Chondrocyte (in vitro differentiated cells): ENCODE data around the gene VIM. TPM values are rescaled to one million over a fixed set of nuclear protein-coding genes. Genes with fewer than 3 reads are reported as not detected.

ENCODE experiments used
- DNase-seq: peaks from one replicate; pipeline ENCODE4 v3.0.0; 2021; ENCODE audit warnings: mixed read lengths, low spot score
- H3K27ac Mint-ChIP-seq: one replicate; pipeline ENCODE4 v1.8.0; 2021; ENCODE audit warnings: mild to moderate bottlenecking, moderate library complexity, mixed read lengths; ENCODE audit not compliant: unreplicated experiment
- H3K27me3 Mint-ChIP-seq: 2 replicates; pipeline ENCODE4 v1.8.0; 2021; ENCODE audit warnings: low read depth, mixed read lengths
- H3K36me3 Mint-ChIP-seq: 2 replicates; pipeline ENCODE4 v1.8.0; 2021; ENCODE audit warnings: low read depth, mixed read lengths
- H3K4me1 Mint-ChIP-seq: 2 replicates; pipeline ENCODE4 v1.8.0; 2021; ENCODE audit warnings: low read depth, mild to moderate bottlenecking, mixed read lengths
- H3K4me3 Mint-ChIP-seq: one replicate; pipeline ENCODE4 v1.8.0; 2021; ENCODE audit warnings: mild to moderate bottlenecking, moderate library complexity, mixed read lengths; ENCODE audit not compliant: unreplicated experiment
- H3K9me3 Mint-ChIP-seq: 2 replicates; pipeline ENCODE4 v1.8.0; 2021; ENCODE audit warnings: low read depth, mixed read lengths
- total RNA-seq: library from RNA; stranded (reverse); gene quantifications from 3 replicates; pipeline ENCODE4 v1.2.1, GENCODE V29; 2021
- TF ChIP-seq, protein P1 (sequence below): fragments of 200-600 bp; sonication (generic); IDR thresholded peaks from 2 replicates; pipeline ENCODE4 v1.5.0; 2021; ENCODE audit warnings: antibody characterized with exemption, mild to moderate bottlenecking, moderate library complexity

VIM gene
- total RNA-seq, 1 donor from 2014 or later = 4,580 TPM

DNA sequence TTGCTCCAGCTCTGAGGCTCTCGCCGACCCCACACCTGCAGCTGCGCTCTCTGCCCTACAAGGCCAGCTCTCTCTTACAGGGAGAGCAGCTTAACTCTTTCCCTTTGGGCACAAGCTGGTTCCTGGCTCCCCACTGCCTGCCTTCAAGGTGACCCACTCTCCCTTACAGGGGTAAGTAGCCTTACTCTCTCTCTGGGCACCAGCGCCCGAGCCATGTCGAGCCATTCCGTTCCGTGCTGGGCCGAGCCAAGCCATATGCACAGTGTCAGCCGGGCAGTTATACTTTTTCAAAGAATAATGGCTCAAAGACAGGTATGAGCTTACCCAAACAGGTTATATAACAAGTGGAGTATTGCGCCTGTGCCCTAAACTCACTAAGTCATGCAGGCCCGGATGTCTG, 44.6 kb downstream of the VIM start:
- peaks cover 4% of the 10 kb centered on the region for H3K4me1 Mint-ChIP-seq
- DNase-seq = no peak
- no peaks in the 10 kb centered on the region for H3K27me3 Mint-ChIP-seq
- TF ChIP-seq, protein P1, sequence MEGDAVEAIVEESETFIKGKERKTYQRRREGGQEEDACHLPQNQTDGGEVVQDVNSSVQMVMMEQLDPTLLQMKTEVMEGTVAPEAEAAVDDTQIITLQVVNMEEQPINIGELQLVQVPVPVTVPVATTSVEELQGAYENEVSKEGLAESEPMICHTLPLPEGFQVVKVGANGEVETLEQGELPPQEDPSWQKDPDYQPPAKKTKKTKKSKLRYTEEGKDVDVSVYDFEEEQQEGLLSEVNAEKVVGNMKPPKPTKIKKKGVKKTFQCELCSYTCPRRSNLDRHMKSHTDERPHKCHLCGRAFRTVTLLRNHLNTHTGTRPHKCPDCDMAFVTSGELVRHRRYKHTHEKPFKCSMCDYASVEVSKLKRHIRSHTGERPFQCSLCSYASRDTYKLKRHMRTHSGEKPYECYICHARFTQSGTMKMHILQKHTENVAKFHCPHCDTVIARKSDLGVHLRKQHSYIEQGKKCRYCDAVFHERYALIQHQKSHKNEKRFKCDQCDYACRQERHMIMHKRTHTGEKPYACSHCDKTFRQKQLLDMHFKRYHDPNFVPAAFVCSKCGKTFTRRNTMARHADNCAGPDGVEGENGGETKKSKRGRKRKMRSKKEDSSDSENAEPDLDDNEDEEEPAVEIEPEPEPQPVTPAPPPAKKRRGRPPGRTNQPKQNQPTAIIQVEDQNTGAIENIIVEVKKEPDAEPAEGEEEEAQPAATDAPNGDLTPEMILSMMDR = no peak
- no peak overlapping the region for H3K4me3 Mint-ChIP-seq
- peaks cover 5% of the 10 kb centered on the region for H3K9me3 Mint-ChIP-seq
- H3K36me3 Mint-ChIP-seq = peaks cover 2% of the 10 kb centered on the region
- H3K27ac Mint-ChIP-seq = no peak overlapping the region

DNA sequence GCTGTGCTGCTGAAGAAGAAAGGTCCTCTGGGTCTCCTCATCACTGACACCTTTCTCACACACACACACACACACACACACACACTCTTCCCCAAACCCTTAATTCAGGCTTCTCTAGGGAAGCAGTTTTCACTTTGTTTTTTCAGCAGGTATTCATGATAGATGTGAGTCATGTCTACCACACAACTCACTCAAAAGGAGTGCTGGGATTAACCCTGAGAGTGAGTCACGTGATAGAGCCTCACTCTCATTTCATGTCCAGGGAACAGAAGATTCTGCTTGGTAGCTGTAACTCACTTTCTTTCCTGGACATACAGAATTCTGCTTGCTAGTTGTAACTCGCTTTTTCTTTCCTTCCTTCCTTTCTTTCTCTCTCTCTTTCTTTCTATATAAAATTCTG, 45.4 kb downstream of the VIM start:
- peaks cover 2% of the 10 kb centered on the region for H3K36me3 Mint-ChIP-seq
- H3K27me3 Mint-ChIP-seq = no peaks in the 10 kb centered on the region
- H3K4me3 Mint-ChIP-seq = no peak overlapping the region
- TF ChIP-seq, protein P1 = no peak
- peaks cover 4% of the 10 kb centered on the region for H3K4me1 Mint-ChIP-seq
- DNase-seq = no peak
- no peak overlapping the region for H3K27ac Mint-ChIP-seq
- peaks cover 5% of the 10 kb centered on the region for H3K9me3 Mint-ChIP-seq

DNA sequence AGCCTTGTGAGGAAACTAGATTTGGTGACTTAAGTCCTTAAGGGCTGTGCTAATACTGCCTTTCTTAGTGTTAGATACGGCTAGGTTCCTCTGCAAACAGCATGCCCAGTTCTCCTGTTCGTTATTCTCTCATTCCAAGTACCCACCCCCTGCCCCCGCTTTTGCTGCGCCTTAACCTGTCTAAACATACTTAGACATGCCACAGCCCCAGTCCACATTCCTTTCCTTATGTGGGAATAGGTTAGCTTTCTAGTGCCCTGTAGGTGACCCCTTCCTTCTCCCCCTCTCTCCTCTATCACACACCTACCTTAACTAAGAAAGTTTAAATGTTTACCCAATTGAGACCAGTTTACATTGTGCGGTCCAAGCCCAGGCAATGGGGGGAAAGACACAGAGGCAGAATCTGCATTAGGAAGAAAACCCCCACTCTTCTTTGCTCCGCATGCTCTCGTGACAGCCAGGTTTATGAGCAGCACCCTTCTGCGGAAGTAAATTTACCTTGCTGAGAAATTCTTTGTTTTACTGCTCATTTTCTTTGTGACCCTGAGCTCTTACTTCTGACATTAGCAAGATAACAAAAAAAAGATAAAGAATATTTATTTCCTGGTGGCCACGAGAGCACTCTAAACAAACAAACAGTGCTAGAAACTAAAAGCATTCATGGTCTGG, 48.8 kb downstream of the VIM start:
- no peak for DNase-seq
- Mint-ChIP-seq H3K36me3 (peaks cover 5% of the 10 kb centered on the region), H3K27me3 (peaks cover 7% of the 10 kb centered on the region), H3K27ac (no peak overlapping the region), H3K4me1 (peaks cover 4% of the 10 kb centered on the region), H3K4me3 (no peak overlapping the region), H3K9me3 (peaks cover 9% of the 10 kb centered on the region)
- TF ChIP-seq, protein P1 = no peak

DNA sequence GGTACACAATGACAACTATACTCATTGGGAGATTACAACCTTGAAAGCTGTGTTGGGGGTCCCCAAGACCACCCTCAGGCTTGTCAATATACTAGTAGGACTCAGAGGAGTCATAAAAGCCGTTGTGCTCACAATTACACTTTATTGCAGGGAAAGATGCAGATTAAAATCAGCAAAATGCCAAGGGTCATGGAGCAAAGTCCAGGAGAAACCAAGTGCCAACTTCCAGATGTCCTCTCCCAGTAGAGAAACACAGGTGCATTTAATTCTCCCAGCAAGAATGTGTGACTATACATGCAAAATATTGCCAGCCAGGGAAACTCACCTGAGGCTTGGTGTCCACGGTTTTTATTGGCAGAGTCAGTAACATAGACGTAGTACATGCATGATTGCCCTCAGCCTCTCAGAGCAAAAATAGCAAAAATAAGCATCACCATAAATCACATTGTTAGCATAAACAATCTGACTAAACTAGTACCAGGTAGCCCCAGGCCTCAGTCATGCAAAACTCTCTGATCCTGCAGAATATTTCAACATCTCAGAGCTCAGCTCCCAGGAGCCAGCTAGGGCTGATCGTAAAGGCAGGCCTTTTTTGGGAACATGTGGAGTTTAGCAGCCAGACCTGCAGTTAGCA, 50.7 kb downstream of the VIM start:
- Mint-ChIP-seq H3K4me1 (peaks cover 4% of the 10 kb centered on the region), H3K9me3 (peaks cover 15% of the 10 kb centered on the region), H3K27me3 (peaks cover 13% of the 10 kb centered on the region), H3K4me3 (no peak overlapping the region), H3K36me3 (peaks cover 7% of the 10 kb centered on the region), H3K27ac (no peak overlapping the region)
- TF ChIP-seq, protein P1 = no peak
- DNase-seq = no peak

DNA sequence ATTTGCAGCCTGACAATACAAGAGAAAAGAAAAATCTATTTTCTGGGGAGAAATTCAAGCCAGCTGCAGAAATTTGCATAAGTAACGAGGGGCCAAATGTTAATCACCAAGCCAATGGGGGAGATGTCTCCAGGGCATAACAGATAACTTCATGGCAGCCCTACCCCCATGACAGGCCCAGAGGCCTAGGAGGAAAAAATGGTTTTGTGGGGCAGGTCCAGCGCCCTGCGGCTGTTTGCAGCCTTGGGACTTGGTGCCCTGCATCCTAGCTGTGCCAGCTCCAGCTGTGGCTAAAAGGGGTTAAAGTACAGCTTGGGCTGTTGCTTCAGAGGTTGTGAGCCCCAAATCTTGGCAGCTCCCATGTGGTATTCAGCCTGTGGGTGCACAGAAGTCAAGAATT, 54.3 kb downstream of the VIM start:
- Mint-ChIP-seq H3K4me1 (no peaks in the 10 kb centered on the region), H3K36me3 (peaks cover 6% of the 10 kb centered on the region), H3K27ac (no peak overlapping the region), H3K4me3 (no peak overlapping the region), H3K27me3 (peaks cover 26% of the 10 kb centered on the region), H3K9me3 (peaks cover 11% of the 10 kb centered on the region)
- no peak for DNase-seq
- TF ChIP-seq, protein P1 = no peak
